GM21423 (cell line): ENCODE results near the gene COX6B1.
"Not testable (repeated sequence)": the region's sequence is repeated elsewhere in the genome, so short reads cannot be mapped to it uniquely, and the experiment has no call there.

Experiments
- ATAC-seq: cut with Tn5 transposase; IDR thresholded peaks from one replicate; pipeline ENCODE4 v1.9.1; 2021; ENCODE audit warnings: mild to moderate bottlenecking, moderate library complexity; ENCODE audit not compliant: unreplicated experiment

Gene COX6B1

DNA sequence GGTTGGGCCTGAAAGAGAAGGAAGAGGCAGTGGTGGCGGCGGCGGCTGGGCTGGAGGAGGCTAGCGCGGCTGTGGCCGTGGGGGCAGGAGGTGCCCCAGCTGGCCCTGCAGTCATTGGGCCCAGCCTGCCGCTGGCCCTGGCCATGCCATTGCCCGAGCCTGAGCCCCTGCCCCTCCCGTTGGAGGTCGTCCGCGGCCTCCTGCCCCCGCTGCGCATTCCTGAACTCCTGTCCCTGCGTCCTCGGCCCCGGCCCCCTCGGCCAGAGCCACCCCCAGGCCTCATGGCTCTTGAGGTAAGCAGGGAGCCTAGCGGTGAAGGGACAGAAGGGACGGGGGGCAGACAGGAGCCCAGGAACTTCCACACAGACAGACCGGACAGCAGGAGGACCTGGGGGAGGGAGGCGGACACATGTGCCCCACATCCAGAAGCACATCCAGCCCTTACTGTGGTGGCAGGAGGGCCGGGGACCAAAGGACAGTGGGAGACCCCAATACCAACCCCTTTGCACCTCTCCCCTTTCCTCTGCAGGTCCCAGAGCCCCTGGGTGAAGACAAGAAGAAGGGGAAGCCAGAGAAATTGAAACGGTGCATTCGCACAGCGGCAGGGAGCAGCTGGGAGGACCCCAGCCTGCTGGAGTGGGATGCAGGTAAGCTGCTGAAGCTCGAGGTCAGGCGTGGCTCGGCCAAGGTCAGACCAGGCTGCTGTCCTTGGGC is 14.2 kb upstream of the COX6B1 start:
- ATAC-seq: no peak

DNA sequence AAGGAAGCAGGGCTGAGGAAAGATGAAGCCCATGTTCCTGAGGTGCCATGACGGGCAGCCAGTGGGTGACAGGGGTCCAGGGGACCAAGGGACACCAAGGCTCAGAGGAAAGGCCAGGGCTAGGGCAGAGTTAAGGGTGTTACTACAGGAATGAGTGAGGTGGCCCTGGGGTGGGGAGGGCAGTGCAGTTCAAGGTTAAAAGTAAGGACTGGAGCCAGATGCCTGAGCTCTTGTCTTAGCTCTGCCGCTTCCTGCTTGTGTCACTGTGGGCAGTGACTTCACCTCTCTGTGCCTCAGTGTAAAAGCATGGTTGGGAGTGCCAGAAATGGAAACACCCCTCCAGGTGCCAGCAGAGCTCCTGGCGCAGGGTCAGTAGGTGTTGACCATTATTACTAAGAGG is 11.5 kb upstream of the COX6B1 start:
- ATAC-seq: no peak

DNA sequence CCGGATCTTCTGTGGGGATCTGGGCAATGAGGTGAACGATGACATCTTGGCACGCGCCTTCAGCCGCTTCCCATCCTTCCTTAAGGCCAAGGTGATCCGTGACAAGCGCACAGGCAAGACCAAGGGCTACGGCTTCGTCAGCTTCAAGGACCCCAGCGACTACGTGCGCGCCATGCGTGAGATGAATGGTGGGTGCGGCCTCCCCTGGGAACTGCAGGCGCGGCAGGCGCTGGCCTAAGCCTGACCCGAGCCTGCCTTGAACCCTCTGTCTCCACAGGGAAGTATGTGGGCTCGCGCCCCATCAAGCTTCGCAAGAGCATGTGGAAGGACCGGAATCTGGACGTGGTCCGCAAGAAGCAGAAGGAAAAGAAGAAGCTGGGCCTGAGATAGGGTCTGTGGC is 11.0 kb upstream of the COX6B1 start:
- no peak for ATAC-seq

DNA sequence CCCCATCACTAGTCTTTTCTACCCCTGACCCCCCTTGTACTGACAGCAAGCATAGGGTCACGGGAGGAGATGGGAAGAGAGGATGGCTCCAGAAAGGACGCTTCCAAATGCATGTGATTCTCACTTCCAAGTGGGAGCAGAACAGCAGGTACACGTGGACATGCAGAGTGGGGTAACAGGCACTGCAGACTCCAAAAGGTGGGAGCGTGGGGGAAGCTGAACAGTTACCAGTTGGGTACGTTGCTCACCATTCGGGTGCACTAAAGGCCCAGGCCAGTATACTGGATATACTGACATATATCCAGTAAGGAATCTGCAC is 8.8 kb upstream of the COX6B1 start:
- ATAC-seq: no peak

DNA sequence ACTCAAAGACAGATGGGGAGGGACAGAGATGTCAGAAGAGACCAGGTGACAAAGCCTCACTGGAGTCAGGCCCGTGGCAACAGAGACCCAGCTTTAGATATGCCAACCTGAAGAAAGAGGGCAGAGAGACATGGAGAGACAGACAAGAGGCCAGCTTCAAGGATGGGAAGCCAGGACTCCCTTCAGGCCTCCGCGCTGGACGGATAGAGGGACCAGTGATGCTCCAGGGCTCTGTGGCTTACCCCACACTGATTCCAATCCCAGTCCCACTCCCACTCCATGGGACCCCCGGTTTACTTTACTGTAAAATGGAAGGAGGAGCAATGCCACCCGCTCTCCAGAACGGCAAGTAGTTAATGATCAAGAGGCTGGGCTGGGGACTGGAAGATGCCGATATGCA is 8.3 kb upstream of the COX6B1 start:
- no peak for ATAC-seq

DNA sequence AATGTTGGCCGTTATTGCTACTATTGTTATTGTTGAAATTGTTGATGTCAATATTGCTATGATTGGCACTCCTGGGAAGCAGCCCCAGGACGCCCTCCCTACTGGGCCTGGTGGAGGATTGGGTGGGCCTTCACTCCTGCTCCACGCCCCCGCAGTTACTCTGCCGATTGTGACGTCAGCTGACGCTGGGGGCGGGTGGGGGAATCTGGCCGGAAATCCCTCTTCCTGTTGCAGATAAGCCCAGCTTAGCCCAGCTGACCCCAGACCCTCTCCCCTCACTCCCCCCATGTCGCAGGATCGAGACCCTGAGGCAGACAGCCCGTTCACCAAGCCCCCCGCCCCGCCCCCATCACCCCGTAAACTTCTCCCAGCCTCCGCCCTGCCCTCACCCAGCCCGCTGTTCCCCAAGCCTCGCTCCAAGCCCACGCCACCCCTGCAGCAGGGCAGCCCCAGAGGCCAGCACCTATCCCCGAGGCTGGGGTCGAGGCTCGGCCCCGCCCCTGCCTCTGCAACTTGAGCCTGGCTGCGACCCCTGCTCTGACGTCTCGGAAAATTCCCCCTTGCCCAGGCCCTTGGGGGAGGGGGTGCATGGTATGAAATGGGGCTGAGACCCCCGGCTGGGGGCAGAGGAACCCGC is 6.5 kb upstream of the COX6B1 start, which contains the start of gene ETV2:
ETV2 (plus strand) TSS at position 231 of the 637 bp plus-strand sequence. CDS start 716 bp downstream, outside the sequence.
- no peak for ATAC-seq

DNA sequence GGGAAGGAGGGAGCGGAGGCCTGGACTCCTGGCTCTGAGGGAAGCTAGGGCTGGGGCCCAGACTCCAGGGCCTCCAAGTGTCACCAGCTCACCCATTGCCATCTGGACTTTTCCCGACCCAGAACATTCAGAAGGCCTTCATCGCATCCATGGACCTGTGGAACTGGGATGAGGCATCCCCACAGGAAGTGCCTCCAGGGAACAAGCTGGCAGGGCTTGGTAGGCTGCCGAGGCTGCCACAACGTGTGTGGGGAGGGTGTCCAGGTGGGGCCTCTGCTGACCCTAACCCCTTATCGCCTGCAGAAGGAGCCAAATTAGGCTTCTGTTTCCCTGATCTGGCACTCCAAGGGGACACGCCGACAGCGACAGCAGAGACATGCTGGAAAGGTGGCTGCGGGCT is 5.8 kb upstream of the COX6B1 start:
- no peak for ATAC-seq

DNA sequence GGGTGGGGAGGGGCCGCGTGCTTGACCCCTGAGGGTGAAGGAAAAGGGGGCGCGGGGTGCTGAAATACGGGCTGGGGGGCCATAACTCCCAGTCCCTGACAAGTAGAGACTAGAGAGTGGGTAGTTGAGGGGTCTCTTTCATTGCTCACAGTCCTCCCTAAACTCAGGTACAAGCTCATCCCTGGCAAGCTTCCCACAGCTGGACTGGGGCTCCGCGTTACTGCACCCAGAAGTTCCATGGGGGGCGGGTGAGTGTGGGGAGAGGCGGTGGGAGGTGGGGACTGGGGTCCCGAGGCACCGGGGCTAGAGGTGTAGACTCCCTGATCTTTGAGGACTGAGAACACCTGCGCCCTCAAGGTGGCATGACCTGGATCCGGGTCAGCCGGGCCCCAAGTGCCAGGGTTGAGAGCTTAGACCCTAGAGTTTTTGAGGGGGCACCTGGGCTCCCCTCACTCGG is 5.3 kb upstream of the COX6B1 start:
- ATAC-seq: no peak

DNA sequence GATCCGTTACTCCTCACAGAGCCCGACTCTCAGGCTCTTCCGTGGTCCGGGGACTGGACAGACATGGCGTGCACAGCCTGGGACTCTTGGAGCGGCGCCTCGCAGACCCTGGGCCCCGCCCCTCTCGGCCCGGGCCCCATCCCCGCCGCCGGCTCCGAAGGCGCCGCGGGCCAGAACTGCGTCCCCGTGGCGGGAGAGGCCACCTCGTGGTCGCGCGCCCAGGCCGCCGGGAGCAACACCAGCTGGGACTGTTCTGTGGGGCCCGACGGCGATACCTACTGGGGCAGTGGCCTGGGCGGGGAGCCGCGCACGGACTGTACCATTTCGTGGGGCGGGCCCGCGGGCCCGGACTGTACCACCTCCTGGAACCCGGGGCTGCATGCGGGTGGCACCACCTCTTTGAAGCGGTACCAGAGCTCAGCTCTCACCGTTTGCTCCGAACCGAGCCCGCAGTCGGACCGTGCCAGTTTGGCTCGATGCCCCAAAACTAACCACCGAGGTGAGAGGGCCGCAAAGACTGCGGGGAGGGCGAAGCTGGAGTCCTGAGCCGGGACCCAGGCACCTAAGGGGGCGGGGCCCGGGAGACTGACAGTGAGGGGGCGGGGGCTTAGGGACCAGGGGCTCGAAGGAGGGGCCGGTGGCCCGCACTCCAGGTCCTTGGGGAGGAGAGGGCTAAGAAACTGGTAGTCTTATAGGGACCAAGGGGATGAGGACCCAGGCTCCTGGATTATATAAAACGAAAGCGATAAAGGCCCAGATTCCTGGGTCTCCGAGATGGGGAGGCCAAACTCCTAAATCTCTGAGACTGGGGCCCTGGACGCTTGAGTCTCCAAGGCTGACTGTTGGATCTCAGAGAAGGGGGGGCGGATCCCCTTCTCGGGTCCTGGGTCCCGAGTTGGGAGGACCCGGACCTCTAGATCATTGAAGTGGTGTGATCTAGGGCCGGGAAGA is 4.6 kb upstream of the COX6B1 start:
- ATAC-seq: peak; percentile 26

DNA sequence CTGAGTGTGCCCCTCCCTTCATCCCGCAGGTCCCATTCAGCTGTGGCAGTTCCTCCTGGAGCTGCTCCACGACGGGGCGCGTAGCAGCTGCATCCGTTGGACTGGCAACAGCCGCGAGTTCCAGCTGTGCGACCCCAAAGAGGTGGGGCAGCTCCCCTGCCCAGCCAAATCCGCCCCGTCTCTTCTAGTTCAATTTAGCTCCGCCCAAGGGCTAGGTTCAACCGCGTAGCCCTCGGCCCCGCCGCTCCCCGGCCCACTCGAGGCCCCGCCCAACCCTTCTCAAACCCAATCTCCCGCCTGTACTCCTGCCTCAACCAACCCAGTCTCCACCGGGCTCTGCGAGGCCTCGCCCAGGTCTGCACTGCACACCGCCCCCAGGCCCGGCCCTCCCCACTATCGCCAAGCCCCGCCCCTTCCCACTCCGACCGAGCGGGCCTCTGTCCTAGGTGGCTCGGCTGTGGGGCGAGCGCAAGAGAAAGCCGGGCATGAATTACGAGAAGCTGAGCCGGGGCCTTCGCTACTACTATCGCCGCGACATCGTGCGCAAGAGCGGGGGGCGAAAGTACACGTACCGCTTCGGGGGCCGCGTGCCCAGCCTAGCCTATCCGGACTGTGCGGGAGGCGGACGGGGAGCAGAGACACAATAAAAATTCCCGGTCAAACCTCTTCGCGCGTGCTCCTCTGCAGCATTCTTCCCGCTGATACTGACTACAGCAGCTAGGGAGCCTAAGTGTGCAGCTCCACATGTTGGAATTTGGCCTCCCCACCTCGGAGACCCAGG is 3.7 kb upstream of the COX6B1 start:
- ATAC-seq: peak; percentile 60

DNA sequence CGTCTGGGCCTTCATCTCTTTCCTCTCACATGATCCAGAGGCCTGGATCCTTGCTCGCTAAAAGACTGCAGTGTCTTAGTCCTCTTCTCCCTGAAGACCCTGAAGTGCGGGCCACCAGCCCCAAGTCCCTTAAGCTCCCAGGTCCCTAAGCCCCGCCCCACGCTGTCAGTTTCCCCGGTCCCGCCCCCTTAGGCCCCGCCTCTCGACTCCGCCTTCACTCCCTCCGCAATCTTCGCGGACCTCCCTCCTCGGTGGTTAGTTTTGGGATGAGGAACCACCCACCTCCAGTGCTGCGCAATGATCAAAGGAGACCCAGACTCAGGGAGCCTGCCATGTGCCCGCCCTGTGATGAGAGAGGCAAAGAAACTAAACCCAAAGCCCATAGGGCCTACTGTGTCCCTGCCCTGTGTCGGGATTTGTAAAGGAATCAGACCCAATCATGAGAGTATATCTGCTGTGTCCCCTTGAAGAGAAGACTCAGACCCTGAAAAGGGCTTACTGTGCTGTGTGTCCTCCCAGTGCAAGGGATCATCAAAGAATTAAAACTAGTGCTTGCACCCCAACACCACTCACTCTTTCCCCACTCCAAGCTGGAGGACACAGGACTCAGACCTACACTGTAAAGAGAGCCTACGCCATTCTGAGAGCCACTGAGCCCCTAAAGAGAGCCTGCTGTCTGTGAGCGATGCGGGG is 3.0 kb upstream of the COX6B1 start:
- ATAC-seq: no peak

DNA sequence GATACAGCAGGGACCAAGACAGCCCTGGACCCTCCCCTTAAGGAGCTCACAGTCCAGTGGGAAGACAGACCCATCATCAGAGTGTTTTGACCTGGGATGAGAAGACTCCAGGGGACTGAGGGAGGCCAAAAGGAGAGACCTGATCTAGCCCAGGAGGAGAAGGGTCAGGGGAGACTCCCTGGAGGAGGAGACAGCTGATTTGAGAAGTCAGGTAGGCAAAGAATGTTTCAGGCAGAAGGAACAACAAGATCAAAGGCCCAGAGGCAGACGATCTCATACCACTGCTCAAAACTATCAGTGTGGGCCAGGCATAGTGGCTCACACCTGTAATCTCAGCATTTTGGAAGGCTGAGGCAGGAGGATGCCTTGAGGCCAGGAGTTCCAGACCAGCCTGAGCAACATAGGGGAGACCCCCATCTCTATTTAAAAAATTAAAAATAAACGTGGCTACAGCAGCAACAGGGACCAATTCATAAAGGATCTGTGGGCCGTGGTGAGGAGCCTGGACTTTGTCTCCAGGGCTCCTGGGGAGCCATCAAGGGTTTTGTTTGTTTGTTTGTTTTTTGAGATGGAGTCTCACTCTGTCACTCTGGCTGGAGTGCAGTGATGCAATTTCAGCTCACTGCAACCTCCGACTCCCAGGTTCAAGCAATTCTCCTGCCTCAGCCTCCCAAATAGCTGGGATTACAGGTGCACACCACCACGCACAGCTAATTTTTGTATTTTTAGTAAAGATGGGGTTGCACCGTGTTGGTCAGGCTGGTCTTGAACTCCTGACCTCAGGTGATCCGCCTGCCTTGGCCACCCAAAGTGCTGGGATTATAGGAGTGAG is 2.2 kb upstream of the COX6B1 start:
- ATAC-seq: no peak

DNA sequence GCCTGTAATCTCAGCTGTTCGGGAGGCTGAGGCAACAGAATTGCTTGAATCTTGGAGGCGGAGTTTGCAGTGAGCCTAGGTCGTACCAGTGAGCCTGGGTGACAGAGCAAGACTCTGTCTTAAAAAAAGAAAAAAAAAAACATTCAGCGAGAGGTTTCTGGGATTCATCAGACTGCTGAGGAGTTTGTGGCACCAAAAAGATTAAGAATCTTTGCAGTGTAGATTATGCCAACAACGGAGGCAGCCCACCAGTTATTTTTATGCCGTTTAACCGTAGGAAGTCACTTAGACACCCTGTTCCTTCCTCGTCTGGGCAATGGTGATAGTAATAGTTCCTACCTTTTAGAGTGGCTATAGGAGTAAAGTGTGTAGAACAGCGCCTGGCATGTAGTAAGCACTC is 2.5 kb downstream of the COX6B1 start:
- no peak for ATAC-seq

DNA sequence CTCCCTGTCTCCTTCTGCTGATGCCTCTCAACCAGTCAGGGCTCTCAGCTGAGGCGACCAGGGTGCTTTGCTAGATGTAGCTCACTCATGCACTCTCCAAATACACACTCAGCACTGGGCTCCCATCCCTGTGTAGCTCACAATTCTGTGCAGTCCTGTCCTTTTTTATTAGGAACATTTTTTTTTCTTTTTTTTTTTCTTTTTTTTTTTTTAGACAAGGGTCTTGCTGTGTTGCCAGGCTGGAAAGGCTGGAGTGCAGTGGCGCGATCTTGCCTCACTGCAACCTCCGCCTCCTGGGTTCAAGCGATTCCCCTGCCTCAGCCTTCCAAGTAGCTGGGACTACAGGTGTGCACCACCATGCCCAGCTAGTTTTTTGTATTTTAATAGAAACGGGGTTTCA is 6.7 kb downstream of the COX6B1 start:
- ATAC-seq: not testable (repeated sequence)

DNA sequence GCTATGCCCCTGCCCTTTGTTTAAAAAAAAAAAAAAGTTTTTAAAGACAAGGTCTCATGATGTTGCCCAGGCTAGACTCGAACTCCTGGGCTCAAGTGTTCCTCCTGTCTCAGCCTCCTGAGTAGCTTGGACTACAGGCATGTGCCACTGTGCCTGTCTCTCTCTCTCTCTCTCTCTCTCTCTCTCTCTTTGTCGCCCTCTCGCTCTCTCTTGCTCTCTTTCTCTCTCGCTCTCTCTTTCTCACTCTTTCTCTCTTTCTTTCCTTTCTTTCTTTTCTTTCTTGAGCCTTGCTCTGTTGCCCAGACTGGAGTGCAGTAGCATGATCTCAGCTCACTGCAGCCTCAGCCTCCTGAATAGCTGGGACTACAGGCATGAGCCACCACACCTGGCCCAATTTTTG is 7.5 kb downstream of the COX6B1 start:
- no peak for ATAC-seq

DNA sequence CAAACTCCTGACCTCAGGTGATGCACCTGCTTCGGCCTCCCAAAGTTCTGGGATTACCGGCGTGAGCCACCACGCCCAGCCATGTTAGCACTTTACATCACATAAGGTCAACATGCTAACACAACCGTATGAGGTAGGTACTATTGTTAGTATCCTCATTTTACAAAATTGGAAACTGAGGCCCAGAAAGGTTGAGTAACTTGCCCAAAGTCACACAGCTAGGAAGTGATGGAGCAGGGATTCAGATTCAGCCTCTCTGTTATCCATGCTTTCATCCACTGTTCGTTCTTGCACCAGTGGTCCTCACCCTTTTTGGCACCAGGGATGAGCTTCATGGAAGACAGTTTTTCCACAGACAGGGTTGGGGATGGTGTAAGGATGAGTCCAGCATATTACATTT is 8.6 kb downstream of the COX6B1 start:
- no peak for ATAC-seq

DNA sequence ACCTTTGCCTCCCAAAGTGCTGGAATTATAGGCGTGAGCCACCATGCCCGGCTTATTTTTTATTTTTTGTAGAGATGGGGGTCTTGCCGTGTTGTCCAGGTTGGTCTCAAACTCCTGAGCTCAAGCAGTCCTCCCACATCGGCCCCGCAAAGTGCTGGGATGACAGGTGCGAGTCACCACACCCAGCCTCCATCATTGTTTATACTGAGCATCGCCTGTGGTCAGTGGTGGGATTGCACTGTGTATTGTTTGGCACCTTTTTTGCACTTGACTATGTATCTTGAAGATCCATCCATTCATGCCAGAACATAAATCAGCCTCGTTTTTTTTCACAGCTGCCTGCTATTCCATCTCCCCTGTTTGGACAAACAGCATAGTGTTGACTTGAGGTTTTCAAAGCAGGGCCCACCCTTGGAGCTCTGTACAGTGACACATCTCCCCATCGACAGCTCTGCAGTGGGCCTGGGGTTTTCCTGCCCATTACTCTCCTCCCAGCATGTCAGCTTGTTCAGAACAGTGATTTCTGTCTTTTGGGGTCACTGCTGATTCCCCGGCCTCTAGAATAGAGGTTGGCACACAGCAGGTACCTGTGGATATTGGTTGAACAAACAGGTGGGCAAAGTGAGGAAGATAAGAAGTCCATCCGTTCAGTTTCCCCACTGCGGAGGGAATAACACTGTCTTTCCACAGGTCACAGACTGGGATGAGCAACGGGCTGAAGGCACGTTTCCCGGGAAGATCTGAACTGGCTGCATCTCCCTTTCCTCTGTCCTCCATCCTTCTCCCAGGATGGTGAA is 10.0 kb downstream of the COX6B1 start:
- no peak for ATAC-seq

DNA sequence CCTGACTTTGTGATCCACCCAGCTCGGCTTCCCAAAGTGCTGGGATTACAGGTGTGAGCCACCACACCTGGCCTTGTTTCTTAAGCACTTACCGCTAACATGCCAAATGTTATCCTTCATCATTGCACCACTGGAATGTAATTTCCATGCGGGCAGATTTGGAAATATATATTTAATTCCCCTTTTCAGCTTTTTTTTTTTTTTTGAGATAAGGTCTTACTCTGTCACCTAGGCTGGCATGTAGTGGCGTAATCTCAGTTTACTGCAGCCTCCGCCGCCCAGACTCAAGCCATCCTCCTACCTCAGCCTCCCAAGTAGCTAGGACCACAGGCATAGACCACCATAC is 13.8 kb downstream of the COX6B1 start:
- no peak for ATAC-seq

DNA sequence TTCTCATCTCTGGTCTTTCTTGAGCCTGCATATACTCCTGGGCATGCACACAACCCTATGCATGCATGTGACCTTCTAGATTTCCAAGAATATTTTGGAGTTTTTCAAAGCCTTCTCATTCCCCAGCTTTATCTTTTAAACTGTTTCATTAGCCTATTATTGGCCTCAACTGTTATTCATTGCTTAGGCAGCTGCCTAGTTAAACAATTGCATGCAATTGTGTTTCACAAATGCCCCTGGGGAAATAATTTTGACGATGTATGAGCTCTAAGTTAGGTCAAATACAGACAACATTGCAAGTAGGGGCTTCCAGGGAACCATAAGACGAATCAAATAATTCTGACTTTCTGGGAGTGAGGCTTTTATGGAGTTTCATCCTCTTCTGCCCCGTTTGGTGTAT is 15.9 kb downstream of the COX6B1 start:
- ATAC-seq: no peak
